LNCaP clone FGC (cell line): ENCODE measurements around the gene MRPS33.

ENCODE experiments used
- DNase-seq: peaks from one replicate; pipeline ENCODE4 v3.0.0-alpha.2; 2011; ENCODE audit warnings: low read depth
- H3K4me3 ChIP-seq: 2 replicates; pipeline ENCODE4 v1.5.1; 2011; ENCODE audit warnings: mild to moderate bottlenecking, low read depth, low read length, control low read depth
- CTCF ChIP-seq: IDR thresholded peaks from 2 replicates; pipeline ENCODE4 v1.5.1; 2012; ENCODE audit warnings: mild to moderate bottlenecking; ENCODE audit not compliant: control insufficient read depth, insufficient read depth; ENCODE audit errors: extremely low read depth

The MRPS33 gene

GRCh38 chr7:141024668-141025067 lies 9.9 kb upstream of the MRPS33 start:
- no peak for DNase-seq
- H3K4me3 ChIP-seq, result no peak overlapping the region
- TF ChIP-seq CTCF, result no peak

GRCh38 chr7:141023295-141023694 lies 8.5 kb upstream of the MRPS33 start:
- no peak for TF ChIP-seq CTCF
- H3K4me3 ChIP-seq, result no peak overlapping the region
- DNase-seq, result no peak

- TF ChIP-seq CTCF, result no peak
- DNase-seq, result no peak
- H3K4me3 ChIP-seq, result no peak overlapping the region
Measured at GRCh38 chr7:141017555-141017954, 2.8 kb upstream of the MRPS33 start.

GRCh38 chr7:141016349-141016748 lies 1.6 kb upstream of the MRPS33 start:
- DNase-seq, result no peak
- no peak for TF ChIP-seq CTCF
- H3K4me3 ChIP-seq, result no peak overlapping the region

GRCh38 chr7:141014125-141014523 lies 628 bp downstream of the MRPS33 start:
- no peak for TF ChIP-seq CTCF
- H3K4me3 ChIP-seq, result peak overlapping the region; percentile 70
- DNase-seq, result no peak

- peak overlapping the region; percentile 70 for H3K4me3 ChIP-seq
- no peak for DNase-seq
- TF ChIP-seq CTCF, result no peak
Measured at GRCh38 chr7:141013345-141013715, 1.4 kb downstream of the MRPS33 start.

- no peak overlapping the region for H3K4me3 ChIP-seq
- DNase-seq, result no peak
- TF ChIP-seq CTCF, result no peak
Measured at GRCh38 chr7:141012696-141013344, 1.9 kb downstream of the MRPS33 start.
